Lower leg skin (tissue), 4 donors: ENCODE results near the gene BRK1. TPM values are rescaled to one million over a fixed set of nuclear protein-coding genes. Genes with fewer than 3 reads are reported as not detected.
"Not testable (repeated sequence)": the region's sequence is repeated elsewhere in the genome, so short reads cannot be mapped to it uniquely, and the experiment has no call there.

Experiments used
- DNase-seq, 2 donors: peaks; one replicate each; pipeline ENCODE4 v3.0.0-alpha.2; 2019; ENCODE audit warnings: low spot score in 2 of 2
- H3K4me3 ChIP-seq: fragments of 200-600 bp; sonication (generic); 2 replicates; pipeline ENCODE4 v1.5.1; 2017; ENCODE audit warnings: mild to moderate bottlenecking, low read depth; ENCODE audit not compliant: poor library complexity, severe bottlenecking
- POLR2A ChIP-seq, 2 donors: fragments of 450-650 bp; IDR thresholded peaks; one replicate each; pipeline ENCODE4 v1.6.1; 2016 to 2017; ENCODE audit warnings: antibody characterized with exemption in 2 of 2, mild to moderate bottlenecking in 1 of 2, moderate library complexity in 1 of 2
- WGBS, 2 donors: methylation state at CpG; one replicate each; pipeline ENCODE4 v1.1.5; 2018; 5-methylcytosine and 5-hydroxymethylcytosine counted together
- intact Hi-C: fragments of 100-400 bp; cut with DNase I; formaldehyde crosslinking; loops from one replicate; pipeline ENCODE4 v1.15.0; 2023; ENCODE audit warnings: low total_unique reads
- total RNA-seq, 4 donors: library from RNA; depleted of rRNA; stranded (reverse); fragments of >200 nt; gene quantifications; one replicate each; pipeline ENCODE4 v1.1.0, GENCODE V29; 2016
- TF ChIP-seq, protein P1 (sequence below), 3 donors: fragments of 450-650 bp; IDR thresholded peaks; one replicate each; pipeline ENCODE4 v1.5.1; 2016; ENCODE audit warnings: antibody characterized with exemption in 3 of 3, mild to moderate bottlenecking in 3 of 3, moderate library complexity in 2 of 3

BRK1 gene
- total RNA-seq, 4 donors from 2014 or later = 48.0 to 111 (median 78.7) TPM

DNA sequence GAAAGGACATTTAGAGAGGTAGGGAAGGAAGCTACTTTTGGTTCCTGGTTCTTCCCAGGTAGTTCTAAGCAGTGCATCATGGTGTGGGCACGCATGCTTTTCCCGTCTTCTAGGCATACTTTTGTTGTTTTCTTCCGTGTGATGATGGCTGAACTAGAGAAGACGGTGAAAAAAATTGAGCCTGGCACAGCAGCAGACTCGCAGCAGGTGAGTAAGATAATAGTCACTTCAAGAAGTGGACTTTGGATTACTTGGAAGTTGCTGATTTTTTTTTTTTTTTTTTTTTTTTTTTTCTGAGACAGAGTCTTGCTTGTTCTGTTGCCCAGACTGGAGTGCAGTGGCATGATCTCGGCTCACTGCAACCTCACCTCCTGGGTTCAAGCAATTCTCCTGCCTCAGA, 25.3 kb upstream of the BRK1 start:
- TF ChIP-seq, protein P1, sequence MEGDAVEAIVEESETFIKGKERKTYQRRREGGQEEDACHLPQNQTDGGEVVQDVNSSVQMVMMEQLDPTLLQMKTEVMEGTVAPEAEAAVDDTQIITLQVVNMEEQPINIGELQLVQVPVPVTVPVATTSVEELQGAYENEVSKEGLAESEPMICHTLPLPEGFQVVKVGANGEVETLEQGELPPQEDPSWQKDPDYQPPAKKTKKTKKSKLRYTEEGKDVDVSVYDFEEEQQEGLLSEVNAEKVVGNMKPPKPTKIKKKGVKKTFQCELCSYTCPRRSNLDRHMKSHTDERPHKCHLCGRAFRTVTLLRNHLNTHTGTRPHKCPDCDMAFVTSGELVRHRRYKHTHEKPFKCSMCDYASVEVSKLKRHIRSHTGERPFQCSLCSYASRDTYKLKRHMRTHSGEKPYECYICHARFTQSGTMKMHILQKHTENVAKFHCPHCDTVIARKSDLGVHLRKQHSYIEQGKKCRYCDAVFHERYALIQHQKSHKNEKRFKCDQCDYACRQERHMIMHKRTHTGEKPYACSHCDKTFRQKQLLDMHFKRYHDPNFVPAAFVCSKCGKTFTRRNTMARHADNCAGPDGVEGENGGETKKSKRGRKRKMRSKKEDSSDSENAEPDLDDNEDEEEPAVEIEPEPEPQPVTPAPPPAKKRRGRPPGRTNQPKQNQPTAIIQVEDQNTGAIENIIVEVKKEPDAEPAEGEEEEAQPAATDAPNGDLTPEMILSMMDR (IDR thresholded peaks at IDR 0.05) = no peak
- TF ChIP-seq POLR2A (IDR thresholded peaks at IDR 0.05) = no peak
- 95 to 97% methylated on average over 6 of the region's 6 CpGs for WGBS, 2 donors
- no peak for DNase-seq
- intact Hi-C loops = no loop called here
- H3K4me3 ChIP-seq = no peak overlapping the region

DNA sequence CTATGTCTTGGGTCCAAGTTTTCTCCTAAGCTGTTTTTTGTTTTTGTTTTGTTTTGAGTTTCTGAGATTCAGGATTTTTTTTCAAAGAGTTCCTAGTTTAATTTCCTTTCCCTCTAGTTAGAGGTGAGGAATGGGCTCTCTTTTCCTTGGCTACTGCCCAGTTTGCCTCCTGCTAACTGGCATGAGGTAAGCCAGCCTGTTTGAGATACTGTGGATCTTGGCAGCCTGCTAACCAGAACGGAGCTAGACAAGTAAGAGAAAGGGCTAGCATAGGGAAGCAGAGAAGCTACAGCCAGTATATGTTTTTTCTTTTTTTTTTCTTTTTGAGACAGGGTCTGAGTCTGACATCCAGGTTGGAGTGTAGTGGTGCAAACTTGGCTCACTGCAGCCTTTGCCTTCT, 24.7 kb upstream of the BRK1 start:
- DNase-seq, H3K4me3 ChIP-seq, intact Hi-C loops: not testable (repeated sequence)
- 75% methylated on average over 1 of the region's 1 CpG; no CpG with 5 or more reads in 1 of the 2 donors for WGBS, 2 donors

DNA sequence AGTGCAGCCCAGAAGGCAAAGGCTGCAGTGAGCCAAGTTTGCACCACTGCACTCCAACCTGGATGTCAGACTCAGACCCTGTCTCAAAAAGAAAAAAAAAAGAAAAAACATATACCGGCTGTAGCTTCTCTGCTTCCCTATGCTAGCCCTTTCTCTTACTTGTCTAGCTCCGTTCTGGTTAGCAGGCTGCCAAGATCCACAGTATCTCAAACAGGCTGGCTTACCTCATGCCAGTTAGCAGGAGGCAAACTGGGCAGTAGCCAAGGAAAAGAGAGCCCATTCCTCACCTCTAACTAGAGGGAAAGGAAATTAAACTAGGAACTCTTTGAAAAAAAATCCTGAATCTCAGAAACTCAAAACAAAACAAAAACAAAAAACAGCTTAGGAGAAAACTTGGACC, 24.1 kb upstream of the BRK1 start:
- intact Hi-C loops, H3K4me3 ChIP-seq, DNase-seq: not testable (repeated sequence)
- WGBS, 2 donors = 64 to 95% methylated on average over 2 of the region's 2 CpGs

DNA sequence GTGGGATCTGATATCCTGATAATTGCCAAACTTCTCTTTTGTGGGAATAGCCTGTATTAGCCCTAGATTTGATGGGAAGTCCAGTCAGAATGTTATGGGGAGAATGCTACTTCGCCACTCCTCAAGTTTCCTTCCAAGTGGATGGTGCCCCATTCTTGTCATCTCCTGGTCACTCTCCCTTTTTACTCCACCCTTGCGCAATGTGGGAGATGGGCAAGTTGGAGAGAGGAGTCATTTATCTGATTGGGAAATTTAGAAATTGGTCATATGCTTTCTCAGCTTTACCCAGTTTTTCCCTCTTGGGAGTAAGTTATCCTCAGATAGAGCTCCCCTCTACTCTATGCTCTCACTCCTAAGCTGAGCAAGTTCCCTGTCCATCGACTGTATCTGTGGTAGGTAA, 21.8 kb upstream of the BRK1 start:
- intact Hi-C loops = no loop called here
- no peak for DNase-seq
- 97 to 99% methylated on average over 3 of the region's 3 CpGs for WGBS, 2 donors
- no peak overlapping the region for H3K4me3 ChIP-seq
- TF ChIP-seq, protein P1 (IDR thresholded peaks at IDR 0.05) = no peak
- no peak for TF ChIP-seq POLR2A (IDR thresholded peaks at IDR 0.05)

DNA sequence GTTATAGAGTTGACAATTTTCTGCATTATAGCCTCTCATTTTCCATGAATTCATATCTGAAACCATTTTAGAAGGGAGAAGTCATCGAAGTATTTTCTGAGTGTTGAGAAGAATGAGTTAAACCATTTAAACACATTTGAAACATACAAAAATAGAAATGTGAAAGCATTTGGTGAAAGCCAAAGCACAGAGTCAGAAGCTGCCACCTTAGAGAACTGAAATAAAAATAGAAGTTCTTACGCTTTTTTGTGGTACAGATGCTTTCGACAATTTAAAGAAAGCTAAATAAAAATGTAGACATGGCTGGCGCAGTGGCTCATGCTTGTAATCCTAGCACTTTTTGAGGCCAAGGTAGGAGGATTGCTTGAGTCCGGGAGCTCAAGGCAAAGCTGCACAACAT, 16.4 kb upstream of the BRK1 start:
- 95 to 98% methylated on average over 5 of the region's 5 CpGs for WGBS, 2 donors
- no peak for DNase-seq
- intact Hi-C loops = no loop called here
- TF ChIP-seq POLR2A (IDR thresholded peaks at IDR 0.05) = no peak
- TF ChIP-seq, protein P1 (IDR thresholded peaks at IDR 0.05) = no peak
- H3K4me3 ChIP-seq = no peak overlapping the region

DNA sequence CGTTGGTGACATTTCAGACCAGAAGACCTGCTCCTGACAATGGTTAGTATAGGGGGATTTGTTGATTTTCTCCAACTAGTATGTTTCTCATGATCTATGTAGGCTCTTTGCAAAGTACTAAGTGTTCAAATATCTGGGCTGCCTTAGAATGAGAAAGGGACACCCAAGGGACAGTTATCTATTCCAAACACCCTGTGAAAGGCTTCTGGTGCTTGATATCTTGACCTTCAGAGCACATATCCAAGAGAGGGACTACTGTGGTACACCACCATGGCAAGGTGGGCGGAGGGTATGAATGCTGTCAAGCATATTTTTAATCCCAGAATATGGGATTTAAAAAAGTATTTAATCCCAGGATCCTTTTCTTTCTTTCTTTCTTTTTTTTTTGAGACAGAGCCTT, 8.6 kb upstream of the BRK1 start:
- TF ChIP-seq, protein P1 (IDR thresholded peaks at IDR 0.05) = no peak
- TF ChIP-seq POLR2A (IDR thresholded peaks at IDR 0.05) = no peak
- intact Hi-C loops = no loop called here
- 78 to 82% methylated on average over 2 of the region's 2 CpGs for WGBS, 2 donors
- DNase-seq = no peak
- no peak overlapping the region for H3K4me3 ChIP-seq

DNA sequence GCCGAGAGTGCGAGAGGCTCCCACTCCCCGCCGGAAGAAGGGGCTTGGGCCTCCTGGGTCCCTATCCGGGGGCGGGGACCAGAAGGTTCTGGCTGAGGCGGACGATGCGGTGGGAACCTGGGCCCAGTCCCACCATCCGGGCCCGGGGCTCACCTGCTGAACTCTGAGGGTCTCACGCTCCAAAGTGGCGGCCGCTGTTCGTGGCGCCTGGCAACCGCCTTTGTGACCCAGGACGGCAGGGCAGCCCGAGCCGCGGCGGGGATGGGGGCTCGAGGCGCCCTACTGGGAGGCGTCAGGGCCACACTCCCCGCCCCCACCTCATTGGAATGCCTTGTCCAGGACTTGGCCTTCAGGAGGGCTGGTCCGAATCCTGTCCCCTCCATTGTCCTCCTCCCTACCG, 7.4 kb upstream of the BRK1 start, which contains the start of gene FANCD2OS:
Gene FANCD2OS, minus strand, starts transcription at position 165 of the 400 bp plus-strand sequence. CDS start 3,481 bp downstream, outside the sequence.
- 76 to 92% methylated on average over 2 to 28 of the region's 28 CpGs for WGBS, 2 donors
- intact Hi-C loops = no loop called here
- no peak within 1 kb of the TSS for H3K4me3 ChIP-seq
- TF ChIP-seq, protein P1 (IDR thresholded peaks at IDR 0.05) = no peak
- no peak for TF ChIP-seq POLR2A (IDR thresholded peaks at IDR 0.05)
- no peak for DNase-seq
